Keratinocyte (primary cell): Measurements from ENCODE around the gene CXorf65.

ENCODE experiments used
- CTCF ChIP-seq, 3 experiments: IDR thresholded peaks in 1 of 3; conservative IDR thresholded peaks in 1 of 3; optimal IDR thresholded peaks in 1 of 3; 2 replicates in 2 of 3; 3 replicates in 1 of 3; pipeline versions ENCODE3 to v1.5.1; 2011; ENCODE audit warnings: low read length in 3 of 3, mild to moderate bottlenecking in 3 of 3, moderate library complexity in 2 of 3, control low read depth in 1 of 3, inconsistent platforms in 1 of 3; ENCODE audit not compliant: insufficient read depth in 2 of 3; ENCODE audit errors: extremely low read depth in 1 of 3
- EZH2 ChIP-seq: IDR thresholded peaks from one replicate; pipeline ENCODE4 v1.6.1; 2012; ENCODE audit warnings: inconsistent platforms, mild to moderate bottlenecking, low read length, moderate library complexity

DNA sequence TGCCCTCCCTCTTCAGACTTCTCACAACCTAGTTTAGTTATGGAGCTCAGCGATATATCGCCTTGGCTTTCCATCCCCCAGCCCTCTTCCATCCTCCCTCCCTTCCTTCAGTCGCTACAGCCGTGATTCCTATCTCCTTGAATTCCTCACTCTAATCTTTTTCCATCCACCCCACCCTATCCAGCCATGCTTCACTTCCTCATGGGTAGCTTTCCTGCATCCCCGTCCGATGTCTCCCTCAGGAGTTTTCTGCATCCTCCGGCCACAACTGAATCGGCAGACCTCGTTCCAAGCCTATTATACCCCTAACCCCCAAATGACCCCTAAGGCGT lies 38.9 kb downstream of the CXorf65 start:
- TF ChIP-seq CTCF (optimal IDR thresholded peaks at IDR 0.05 in 1 of 3, IDR thresholded peaks at IDR 0.05 in 1 of 3, conservative IDR thresholded peaks at IDR 0.05 in 1 of 3; ENCODE audit: extremely low read depth in 1 of 3, insufficient read depth in 2 of 3, low read length in 3 of 3): no peak
- no peak for TF ChIP-seq EZH2
